HG03565 (cell line): Measurements from ENCODE around the gene NHLRC1.

Experiments used
- ATAC-seq: cut with Tn5 transposase; IDR thresholded peaks from one replicate; pipeline ENCODE4 v1.9.1; 2021; ENCODE audit warnings: mild to moderate bottlenecking, moderate library complexity; ENCODE audit not compliant: unreplicated experiment

The NHLRC1 gene

GRCh38 chr6:18139935-18140621 is 17.6 kb upstream of the NHLRC1 start:
- no peak for ATAC-seq

- ATAC-seq = no peak
These were observed 16.4 kb upstream of the NHLRC1 start for GRCh38 chr6:18138906-18139305.

- no peak for ATAC-seq
These were observed 13.8 kb upstream of the NHLRC1 start for GRCh38 chr6:18136260-18136659.

- ATAC-seq = no peak
These were observed 12.7 kb upstream of the NHLRC1 start for GRCh38 chr6:18135171-18135570.

- no peak for ATAC-seq
These were observed 9.9 kb upstream of the NHLRC1 start for GRCh38 chr6:18132346-18132745.

GRCh38 chr6:18126121-18126520 is 3.6 kb upstream of the NHLRC1 start:
- no peak for ATAC-seq

- ATAC-seq = no peak
These were observed 823 bp downstream of the NHLRC1 start for GRCh38 chr6:18121580-18122127.

GRCh38 chr6:18119236-18119635 is 3.2 kb downstream of the NHLRC1 start:
- ATAC-seq = no peak

- no peak for ATAC-seq
These were observed 4.1 kb downstream of the NHLRC1 start for GRCh38 chr6:18118330-18118729.

- ATAC-seq = no peak
These were observed 5.3 kb downstream of the NHLRC1 start for GRCh38 chr6:18117136-18117535.

GRCh38 chr6:18115356-18115755 is 7.1 kb downstream of the NHLRC1 start:
- ATAC-seq = no peak

GRCh38 chr6:18110162-18110561 is 12.3 kb downstream of the NHLRC1 start:
- ATAC-seq = no peak

GRCh38 chr6:18107061-18107460 is 15.4 kb downstream of the NHLRC1 start:
- no peak for ATAC-seq

- no peak for ATAC-seq
These were observed 19.5 kb downstream of the NHLRC1 start for GRCh38 chr6:18102783-18103509.

- no peak for ATAC-seq
These were observed 20.6 kb downstream of the NHLRC1 start for GRCh38 chr6:18101873-18102272.

- ATAC-seq = no peak
These were observed 21.2 kb downstream of the NHLRC1 start for GRCh38 chr6:18101271-18101670.

- ATAC-seq = no peak
These were observed 22.2 kb downstream of the NHLRC1 start for GRCh38 chr6:18100296-18100695.

GRCh38 chr6:18099511-18099910 is 23.0 kb downstream of the NHLRC1 start:
- no peak for ATAC-seq

- ATAC-seq = no peak
These were observed 26.1 kb downstream of the NHLRC1 start for GRCh38 chr6:18096423-18096822.

- no peak for ATAC-seq
These were observed 31.1 kb downstream of the NHLRC1 start for GRCh38 chr6:18091382-18091781.

- ATAC-seq = no peak
These were observed 32.1 kb downstream of the NHLRC1 start for GRCh38 chr6:18090349-18090786.
